ENCODE data around the gene DSPP.
A peak's percentile ranks its signal among the peaks of the same experiment; 100 is the strongest.

The DSPP gene

DNA sequence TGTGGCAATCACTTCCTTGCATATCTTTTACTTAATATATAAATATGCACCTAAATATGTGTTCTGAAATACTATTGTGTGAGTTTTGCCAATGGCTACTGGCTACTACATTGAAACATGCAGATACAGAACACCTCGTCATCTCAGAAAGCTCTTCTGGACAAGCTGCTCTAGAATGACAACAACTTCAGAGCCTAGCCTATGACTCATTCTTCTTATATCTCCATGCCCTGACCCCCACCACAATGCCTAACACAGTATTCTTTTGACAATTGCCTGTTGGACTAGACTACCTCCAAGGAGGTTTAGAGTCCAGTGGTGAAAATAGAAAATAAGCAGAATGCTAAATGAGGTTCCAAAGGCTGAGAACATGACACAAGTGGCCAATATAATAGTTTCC is 24.1 kb downstream of the DSPP start:
- no peak for TF ChIP-seq ZC3H10 (CRISPR knock-in tag; IDR thresholded peaks at IDR 0.05)
- TF ChIP-seq OSR1 (CRISPR knock-in tag; IDR thresholded peaks at IDR 0.05): no peak
- no peak for TF ChIP-seq ZNF565 (CRISPR knock-in tag; conservative IDR thresholded peaks at IDR 0.05; ENCODE audit: low read depth)
- TF ChIP-seq CSDC2 (CRISPR knock-in tag; IDR thresholded peaks at IDR 0.05): no peak
- TF ChIP-seq SNAI2 (CRISPR knock-in tag; IDR thresholded peaks at IDR 0.05): no peak
- TF ChIP-seq, protein P1, sequence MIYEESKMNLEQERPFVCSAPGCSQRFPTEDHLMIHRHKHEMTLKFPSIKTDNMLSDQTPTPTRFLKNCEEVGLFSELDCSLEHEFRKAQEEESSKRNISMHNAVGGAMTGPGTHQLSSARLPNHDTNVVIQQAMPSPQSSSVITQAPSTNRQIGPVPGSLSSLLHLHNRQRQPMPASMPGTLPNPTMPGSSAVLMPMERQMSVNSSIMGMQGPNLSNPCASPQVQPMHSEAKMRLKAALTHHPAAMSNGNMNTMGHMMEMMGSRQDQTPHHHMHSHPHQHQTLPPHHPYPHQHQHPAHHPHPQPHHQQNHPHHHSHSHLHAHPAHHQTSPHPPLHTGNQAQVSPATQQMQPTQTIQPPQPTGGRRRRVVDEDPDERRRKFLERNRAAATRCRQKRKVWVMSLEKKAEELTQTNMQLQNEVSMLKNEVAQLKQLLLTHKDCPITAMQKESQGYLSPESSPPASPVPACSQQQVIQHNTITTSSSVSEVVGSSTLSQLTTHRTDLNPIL (CRISPR knock-in tag; IDR thresholded peaks at IDR 0.05; ENCODE audit: low read depth): no peak
- no peak for TF ChIP-seq ZNF70 (CRISPR knock-in tag; IDR thresholded peaks at IDR 0.05)
- TF ChIP-seq ARNTL (CRISPR knock-in tag; IDR thresholded peaks at IDR 0.05; ENCODE audit: borderline replicate concordance, low read depth): no peak
- TF ChIP-seq ZNF8 (CRISPR knock-in tag; IDR thresholded peaks at IDR 0.05): no peak
- no peak for TF ChIP-seq ISL1 (CRISPR knock-in tag; IDR thresholded peaks at IDR 0.05)
- TF ChIP-seq, protein P2, sequence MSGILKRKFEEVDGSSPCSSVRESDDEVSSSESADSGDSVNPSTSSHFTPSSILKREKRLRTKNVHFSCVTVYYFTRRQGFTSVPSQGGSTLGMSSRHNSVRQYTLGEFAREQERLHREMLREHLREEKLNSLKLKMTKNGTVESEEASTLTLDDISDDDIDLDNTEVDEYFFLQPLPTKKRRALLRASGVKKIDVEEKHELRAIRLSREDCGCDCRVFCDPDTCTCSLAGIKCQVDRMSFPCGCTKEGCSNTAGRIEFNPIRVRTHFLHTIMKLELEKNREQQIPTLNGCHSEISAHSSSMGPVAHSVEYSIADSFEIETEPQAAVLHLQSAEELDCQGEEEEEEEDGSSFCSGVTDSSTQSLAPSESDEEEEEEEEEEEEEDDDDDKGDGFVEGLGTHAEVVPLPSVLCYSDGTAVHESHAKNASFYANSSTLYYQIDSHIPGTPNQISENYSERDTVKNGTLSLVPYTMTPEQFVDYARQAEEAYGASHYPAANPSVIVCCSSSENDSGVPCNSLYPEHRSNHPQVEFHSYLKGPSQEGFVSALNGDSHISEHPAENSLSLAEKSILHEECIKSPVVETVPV (CRISPR knock-in tag; IDR thresholded peaks at IDR 0.05): no peak
- no peak for TF ChIP-seq GLIS3 (CRISPR knock-in tag; IDR thresholded peaks at IDR 0.05)
- TF ChIP-seq ESRRG (CRISPR knock-in tag; IDR thresholded peaks at IDR 0.05): no peak
- TF ChIP-seq, protein P3, sequence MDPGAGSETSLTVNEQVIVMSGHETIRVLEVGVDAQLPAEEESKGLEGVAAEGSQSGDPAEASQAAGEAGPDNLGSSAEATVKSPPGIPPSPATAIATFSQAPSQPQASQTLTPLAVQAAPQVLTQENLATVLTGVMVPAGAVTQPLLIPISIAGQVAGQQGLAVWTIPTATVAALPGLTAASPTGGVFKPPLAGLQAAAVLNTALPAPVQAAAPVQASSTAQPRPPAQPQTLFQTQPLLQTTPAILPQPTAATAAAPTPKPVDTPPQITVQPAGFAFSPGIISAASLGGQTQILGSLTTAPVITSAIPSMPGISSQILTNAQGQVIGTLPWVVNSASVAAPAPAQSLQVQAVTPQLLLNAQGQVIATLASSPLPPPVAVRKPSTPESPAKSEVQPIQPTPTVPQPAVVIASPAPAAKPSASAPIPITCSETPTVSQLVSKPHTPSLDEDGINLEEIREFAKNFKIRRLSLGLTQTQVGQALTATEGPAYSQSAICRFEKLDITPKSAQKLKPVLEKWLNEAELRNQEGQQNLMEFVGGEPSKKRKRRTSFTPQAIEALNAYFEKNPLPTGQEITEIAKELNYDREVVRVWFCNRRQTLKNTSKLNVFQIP (CRISPR knock-in tag; IDR thresholded peaks at IDR 0.05; ENCODE audit: borderline replicate concordance, low read depth): no peak
- no peak for TF ChIP-seq TOX (CRISPR knock-in tag; IDR thresholded peaks at IDR 0.05; ENCODE audit: borderline replicate concordance)
- TF ChIP-seq ZFP30 (CRISPR knock-in tag; IDR thresholded peaks at IDR 0.05): no peak
- TF ChIP-seq, protein P4, sequence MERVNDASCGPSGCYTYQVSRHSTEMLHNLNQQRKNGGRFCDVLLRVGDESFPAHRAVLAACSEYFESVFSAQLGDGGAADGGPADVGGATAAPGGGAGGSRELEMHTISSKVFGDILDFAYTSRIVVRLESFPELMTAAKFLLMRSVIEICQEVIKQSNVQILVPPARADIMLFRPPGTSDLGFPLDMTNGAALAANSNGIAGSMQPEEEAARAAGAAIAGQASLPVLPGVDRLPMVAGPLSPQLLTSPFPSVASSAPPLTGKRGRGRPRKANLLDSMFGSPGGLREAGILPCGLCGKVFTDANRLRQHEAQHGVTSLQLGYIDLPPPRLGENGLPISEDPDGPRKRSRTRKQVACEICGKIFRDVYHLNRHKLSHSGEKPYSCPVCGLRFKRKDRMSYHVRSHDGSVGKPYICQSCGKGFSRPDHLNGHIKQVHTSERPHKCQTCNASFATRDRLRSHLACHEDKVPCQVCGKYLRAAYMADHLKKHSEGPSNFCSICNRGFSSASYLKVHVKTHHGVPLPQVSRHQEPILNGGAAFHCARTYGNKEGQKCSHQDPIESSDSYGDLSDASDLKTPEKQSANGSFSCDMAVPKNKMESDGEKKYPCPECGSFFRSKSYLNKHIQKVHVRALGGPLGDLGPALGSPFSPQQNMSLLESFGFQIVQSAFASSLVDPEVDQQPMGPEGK (CRISPR knock-in tag; IDR thresholded peaks at IDR 0.05; ENCODE audit: borderline replicate concordance): no peak
- peak; percentile 48 for ATAC-seq

DNA sequence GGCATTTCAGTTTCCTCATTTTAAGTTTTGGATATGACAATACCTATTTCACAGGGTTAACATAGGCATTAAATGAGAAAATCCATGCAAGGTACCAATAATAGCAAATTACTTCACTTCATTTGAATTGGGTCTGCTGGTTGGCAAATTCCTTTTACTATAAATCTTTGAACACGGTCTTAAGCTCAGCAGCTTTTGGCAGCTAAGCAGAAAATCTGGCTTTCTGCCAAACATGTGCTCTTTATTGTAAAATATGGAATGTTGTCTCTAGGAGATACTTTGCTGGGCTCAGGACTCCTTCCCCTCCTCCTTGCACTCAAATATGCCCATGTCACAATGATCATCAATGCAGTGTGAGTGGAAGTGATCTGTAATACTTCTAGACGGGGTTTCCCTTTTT is 24.9 kb downstream of the DSPP start:
- peak; percentile 93 for ATAC-seq
- TF ChIP-seq, protein P5, sequence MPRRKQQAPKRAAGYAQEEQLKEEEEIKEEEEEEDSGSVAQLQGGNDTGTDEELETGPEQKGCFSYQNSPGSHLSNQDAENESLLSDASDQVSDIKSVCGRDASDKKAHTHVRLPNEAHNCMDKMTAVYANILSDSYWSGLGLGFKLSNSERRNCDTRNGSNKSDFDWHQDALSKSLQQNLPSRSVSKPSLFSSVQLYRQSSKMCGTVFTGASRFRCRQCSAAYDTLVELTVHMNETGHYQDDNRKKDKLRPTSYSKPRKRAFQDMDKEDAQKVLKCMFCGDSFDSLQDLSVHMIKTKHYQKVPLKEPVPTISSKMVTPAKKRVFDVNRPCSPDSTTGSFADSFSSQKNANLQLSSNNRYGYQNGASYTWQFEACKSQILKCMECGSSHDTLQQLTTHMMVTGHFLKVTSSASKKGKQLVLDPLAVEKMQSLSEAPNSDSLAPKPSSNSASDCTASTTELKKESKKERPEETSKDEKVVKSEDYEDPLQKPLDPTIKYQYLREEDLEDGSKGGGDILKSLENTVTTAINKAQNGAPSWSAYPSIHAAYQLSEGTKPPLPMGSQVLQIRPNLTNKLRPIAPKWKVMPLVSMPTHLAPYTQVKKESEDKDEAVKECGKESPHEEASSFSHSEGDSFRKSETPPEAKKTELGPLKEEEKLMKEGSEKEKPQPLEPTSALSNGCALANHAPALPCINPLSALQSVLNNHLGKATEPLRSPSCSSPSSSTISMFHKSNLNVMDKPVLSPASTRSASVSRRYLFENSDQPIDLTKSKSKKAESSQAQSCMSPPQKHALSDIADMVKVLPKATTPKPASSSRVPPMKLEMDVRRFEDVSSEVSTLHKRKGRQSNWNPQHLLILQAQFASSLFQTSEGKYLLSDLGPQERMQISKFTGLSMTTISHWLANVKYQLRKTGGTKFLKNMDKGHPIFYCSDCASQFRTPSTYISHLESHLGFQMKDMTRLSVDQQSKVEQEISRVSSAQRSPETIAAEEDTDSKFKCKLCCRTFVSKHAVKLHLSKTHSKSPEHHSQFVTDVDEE (CRISPR knock-in tag; IDR thresholded peaks at IDR 0.05): no peak
- TF ChIP-seq ZNF70 (CRISPR knock-in tag; IDR thresholded peaks at IDR 0.05): no peak
- no peak for TF ChIP-seq GLIS3 (CRISPR knock-in tag; IDR thresholded peaks at IDR 0.05)
- no peak for TF ChIP-seq TOX (CRISPR knock-in tag; IDR thresholded peaks at IDR 0.05; ENCODE audit: borderline replicate concordance)
- 0 out of 2 replicates have a peak, but pooled peaks have one; percentile 21 for TF ChIP-seq TCF4 (CRISPR knock-in tag; IDR thresholded peaks at IDR 0.05; ENCODE audit: borderline replicate concordance)
- TF ChIP-seq, protein P3 (CRISPR knock-in tag; IDR thresholded peaks at IDR 0.05; ENCODE audit: borderline replicate concordance, low read depth): no peak
- peak; percentile 59 for TF ChIP-seq ISL1 (CRISPR knock-in tag; IDR thresholded peaks at IDR 0.05)
- no peak for TF ChIP-seq OSR1 (CRISPR knock-in tag; IDR thresholded peaks at IDR 0.05)
- no peak for TF ChIP-seq CSDC2 (CRISPR knock-in tag; IDR thresholded peaks at IDR 0.05)
- no peak for TF ChIP-seq ZFP3 (CRISPR knock-in tag; IDR thresholded peaks at IDR 0.05)

Data from SK-N-SH treated with all-trans-retinoic acid at 6 μM for 48 hours (cell line).